Adrenal gland (tissue), 5 donors: ENCODE data around the gene TRRAP.

ENCODE experiments used
- POLR2A ChIP-seq, 2 donors: fragments of 450-650 bp; IDR thresholded peaks; one replicate each; pipeline ENCODE4 v1.6.1; 2017; ENCODE audit warnings: antibody characterized with exemption in 2 of 2, mild to moderate bottlenecking in 2 of 2, moderate library complexity in 1 of 2
- TF ChIP-seq, protein P1 (sequence below), 6 experiments: fragments of 450-650 bp in 4 of 6; fragments of 200-600 bp in 2 of 6; sonication (generic) in 1 of 6; IDR thresholded peaks; 1 replicate in 5 of 6; 2 replicates in 1 of 6; pipeline versions ENCODE4 v1.5.1 to v1.8.0; 2016 to 2021; ENCODE audit warnings: antibody characterized with exemption in 6 of 6, mild to moderate bottlenecking in 2 of 6, moderate library complexity in 1 of 6
- donor health status: DM: no; HTN: no; CAD: no.

DNA sequence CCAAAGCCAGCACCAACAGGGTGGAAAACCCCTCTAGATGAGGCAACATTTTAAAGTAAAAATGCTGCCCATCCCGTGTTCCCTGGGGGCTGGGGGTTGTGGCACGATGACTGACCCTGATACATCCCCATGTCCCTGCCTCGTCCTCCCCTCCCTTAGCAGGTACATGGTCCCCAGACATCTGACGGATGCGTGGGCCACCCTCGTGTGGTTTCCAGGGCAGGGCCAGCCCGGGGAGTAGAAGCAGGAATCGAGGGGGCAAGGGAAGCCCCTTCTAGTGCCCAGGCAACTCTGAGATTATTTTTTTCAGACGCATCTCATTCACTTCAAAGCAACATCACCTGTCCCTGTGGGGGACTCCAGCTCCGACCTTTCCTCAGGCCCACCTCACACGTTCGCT, 12.0 kb upstream of the TRRAP start:
- TF ChIP-seq, protein P1, sequence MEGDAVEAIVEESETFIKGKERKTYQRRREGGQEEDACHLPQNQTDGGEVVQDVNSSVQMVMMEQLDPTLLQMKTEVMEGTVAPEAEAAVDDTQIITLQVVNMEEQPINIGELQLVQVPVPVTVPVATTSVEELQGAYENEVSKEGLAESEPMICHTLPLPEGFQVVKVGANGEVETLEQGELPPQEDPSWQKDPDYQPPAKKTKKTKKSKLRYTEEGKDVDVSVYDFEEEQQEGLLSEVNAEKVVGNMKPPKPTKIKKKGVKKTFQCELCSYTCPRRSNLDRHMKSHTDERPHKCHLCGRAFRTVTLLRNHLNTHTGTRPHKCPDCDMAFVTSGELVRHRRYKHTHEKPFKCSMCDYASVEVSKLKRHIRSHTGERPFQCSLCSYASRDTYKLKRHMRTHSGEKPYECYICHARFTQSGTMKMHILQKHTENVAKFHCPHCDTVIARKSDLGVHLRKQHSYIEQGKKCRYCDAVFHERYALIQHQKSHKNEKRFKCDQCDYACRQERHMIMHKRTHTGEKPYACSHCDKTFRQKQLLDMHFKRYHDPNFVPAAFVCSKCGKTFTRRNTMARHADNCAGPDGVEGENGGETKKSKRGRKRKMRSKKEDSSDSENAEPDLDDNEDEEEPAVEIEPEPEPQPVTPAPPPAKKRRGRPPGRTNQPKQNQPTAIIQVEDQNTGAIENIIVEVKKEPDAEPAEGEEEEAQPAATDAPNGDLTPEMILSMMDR (IDR thresholded peaks at IDR 0.05): no peak
- TF ChIP-seq POLR2A (IDR thresholded peaks at IDR 0.05): no peak
